ENCODE measurements around the gene AMIGO1. TPM values are rescaled to one million over a fixed set of nuclear protein-coding genes. Genes with fewer than 3 reads are reported as not detected.

Gene AMIGO1
- total RNA-seq, 4 donors from 2014 or later: 2.1 to 8.5 (median 4.7) TPM

DNA sequence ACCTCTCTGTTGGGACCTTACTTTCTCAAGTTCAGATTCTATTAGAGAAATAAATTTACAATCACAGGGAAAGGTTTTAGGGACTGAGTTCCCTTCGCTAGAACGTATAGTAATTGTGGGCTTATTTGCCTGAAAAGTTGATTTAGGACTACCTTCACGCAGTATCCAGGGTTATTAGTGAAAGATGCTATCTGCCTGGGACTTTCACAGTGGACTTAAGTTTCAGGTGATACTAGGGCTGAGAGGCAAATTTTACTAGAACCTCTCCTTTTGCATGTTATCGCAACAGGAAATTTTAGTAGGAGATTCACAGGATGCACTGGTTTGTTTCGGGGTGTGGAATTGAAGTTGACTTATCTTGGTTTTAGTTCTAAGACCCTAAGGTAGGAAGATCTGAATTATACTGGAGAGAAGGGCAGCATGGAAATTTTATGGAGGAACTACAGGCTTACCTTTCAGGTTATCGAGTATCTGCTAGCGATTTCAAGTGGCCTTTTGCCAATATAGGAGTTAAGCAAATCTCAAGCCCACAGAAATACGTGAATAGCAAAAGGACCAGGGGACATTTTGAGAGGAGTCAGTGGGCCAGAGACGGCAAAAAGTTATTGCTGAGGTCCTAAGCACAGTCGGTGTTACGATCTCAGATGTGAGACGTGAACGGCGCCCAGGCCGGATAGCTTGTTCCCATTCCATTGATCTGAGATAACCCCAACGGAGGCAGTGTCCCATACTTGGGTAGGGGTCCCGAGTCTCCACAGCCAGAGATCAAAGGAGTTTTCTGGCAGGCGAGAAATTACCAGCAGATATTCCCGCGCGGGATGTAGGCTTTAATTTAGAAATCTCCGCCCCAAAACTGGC lies 38.2 kb upstream of the AMIGO1 start:
- H3K4me1 ChIP-seq: peaks cover 41% of the 10 kb centered on the region
- WGBS: 10% methylated on average over 20 of the region's 22 CpGs
- peak overlapping the region; percentile 97 for H3K27ac ChIP-seq
- no peak for TF ChIP-seq POLR2A (IDR thresholded peaks at IDR 0.05)
- no peak for TF ChIP-seq EP300 (IDR thresholded peaks at IDR 0.05)
- TF ChIP-seq, protein P1, sequence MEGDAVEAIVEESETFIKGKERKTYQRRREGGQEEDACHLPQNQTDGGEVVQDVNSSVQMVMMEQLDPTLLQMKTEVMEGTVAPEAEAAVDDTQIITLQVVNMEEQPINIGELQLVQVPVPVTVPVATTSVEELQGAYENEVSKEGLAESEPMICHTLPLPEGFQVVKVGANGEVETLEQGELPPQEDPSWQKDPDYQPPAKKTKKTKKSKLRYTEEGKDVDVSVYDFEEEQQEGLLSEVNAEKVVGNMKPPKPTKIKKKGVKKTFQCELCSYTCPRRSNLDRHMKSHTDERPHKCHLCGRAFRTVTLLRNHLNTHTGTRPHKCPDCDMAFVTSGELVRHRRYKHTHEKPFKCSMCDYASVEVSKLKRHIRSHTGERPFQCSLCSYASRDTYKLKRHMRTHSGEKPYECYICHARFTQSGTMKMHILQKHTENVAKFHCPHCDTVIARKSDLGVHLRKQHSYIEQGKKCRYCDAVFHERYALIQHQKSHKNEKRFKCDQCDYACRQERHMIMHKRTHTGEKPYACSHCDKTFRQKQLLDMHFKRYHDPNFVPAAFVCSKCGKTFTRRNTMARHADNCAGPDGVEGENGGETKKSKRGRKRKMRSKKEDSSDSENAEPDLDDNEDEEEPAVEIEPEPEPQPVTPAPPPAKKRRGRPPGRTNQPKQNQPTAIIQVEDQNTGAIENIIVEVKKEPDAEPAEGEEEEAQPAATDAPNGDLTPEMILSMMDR (IDR thresholded peaks at IDR 0.05): no peak
- no peak for TF ChIP-seq POLR2AphosphoS5 (IDR thresholded peaks at IDR 0.05)
- no peaks in the 10 kb centered on the region for H3K9me3 ChIP-seq
- no peaks in the 10 kb centered on the region for H3K36me3 ChIP-seq
- peak overlapping the region; percentile 86 for H3K4me3 ChIP-seq
- H3K27me3 ChIP-seq: no peaks in the 10 kb centered on the region
- DNase-seq (ENCODE audit: low spot score in 2 of 2): no peak

DNA sequence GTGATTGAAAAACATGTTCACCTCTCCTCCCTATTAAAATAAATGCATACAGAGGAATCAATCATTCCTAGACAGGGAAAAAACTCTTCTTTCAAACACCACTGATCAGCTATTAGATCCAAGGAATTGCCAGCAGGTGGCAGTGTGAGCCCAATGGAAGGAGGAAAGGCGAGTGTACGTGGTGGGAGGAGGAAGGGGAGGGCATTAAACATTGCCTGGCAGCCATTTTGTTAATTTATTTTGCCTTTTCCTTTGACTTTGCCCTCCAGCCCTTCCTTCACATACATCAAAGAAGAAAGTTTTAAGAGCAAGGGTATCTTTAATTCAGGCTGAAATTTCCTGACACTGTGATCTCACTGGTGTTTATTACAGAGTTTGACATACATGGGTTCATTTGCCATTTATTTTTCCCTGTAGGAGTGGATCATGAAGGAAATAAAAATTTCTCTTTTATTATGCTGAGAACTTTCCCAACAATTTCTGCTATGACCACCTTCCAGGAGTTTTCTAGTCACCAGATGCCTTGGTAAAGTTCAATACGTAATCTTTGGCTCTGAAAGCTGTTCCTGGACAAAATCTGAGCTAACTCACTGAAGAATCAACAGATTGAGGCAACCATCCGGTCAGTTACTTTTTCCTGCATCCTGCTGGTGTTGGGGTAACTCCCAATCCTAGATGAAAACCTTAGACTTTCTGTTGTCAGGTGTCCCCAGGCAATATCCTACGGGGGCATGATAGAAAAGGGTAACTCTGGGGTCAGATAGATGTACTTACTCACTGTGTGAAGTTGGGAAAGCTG lies 37.0 kb upstream of the AMIGO1 start:
- WGBS: 19% methylated on average over 5 of the region's 5 CpGs
- no peaks in the 10 kb centered on the region for H3K36me3 ChIP-seq
- TF ChIP-seq POLR2AphosphoS5 (IDR thresholded peaks at IDR 0.05) (peak in 1 of 3 donors; percentile 37), POLR2A (IDR thresholded peaks at IDR 0.05) (no peak), EP300 (IDR thresholded peaks at IDR 0.05) (no peak)
- TF ChIP-seq, protein P1 (IDR thresholded peaks at IDR 0.05): peak; percentile 72 to 91
- H3K9me3 ChIP-seq: no peaks in the 10 kb centered on the region
- DNase-seq (ENCODE audit: low spot score in 2 of 2): peak; percentile 93
- peak overlapping the region; percentile 86 for H3K4me3 ChIP-seq
- peak overlapping the region; percentile 97 for H3K27ac ChIP-seq
- H3K27me3 ChIP-seq: no peaks in the 10 kb centered on the region
- H3K4me1 ChIP-seq: peaks cover 40% of the 10 kb centered on the region

DNA sequence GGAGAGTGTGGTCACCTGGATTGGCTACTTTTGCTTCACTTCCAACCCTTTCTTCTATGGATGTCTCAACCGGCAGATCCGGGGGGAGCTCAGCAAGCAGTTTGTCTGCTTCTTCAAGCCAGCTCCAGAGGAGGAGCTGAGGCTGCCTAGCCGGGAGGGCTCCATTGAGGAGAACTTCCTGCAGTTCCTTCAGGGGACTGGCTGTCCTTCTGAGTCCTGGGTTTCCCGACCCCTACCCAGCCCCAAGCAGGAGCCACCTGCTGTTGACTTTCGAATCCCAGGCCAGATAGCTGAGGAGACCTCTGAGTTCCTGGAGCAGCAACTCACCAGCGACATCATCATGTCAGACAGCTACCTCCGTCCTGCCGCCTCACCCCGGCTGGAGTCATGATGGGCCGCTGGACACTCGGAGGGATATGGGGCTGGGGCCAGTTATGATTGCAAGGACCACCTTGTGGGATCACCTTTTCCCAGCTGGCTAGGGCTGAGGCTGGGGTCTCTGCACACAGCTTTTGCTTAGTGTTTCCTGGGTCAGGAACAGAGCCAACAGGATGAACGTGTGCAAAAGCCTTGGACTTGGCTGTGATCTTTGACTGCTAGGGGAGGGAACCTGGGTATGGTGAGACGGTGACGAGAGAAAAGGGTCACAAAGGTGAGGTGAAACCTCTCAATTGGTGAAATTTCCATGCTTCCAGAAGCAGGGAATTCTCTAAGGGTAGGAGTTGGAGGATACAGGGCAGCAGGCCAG lies 34.6 kb upstream of the AMIGO1 start:
- DNase-seq (ENCODE audit: low spot score in 2 of 2): no peak
- Histone ChIP-seq H3K36me3 (no peaks in the 10 kb centered on the region), H3K4me1 (peaks cover 25% of the 10 kb centered on the region), H3K4me3 (no peak overlapping the region), H3K27ac (no peak overlapping the region), H3K27me3 (no peaks in the 10 kb centered on the region), H3K9me3 (no peaks in the 10 kb centered on the region)
- TF ChIP-seq, protein P1 (IDR thresholded peaks at IDR 0.05): no peak
- TF ChIP-seq POLR2A (IDR thresholded peaks at IDR 0.05) (no peak), POLR2AphosphoS5 (IDR thresholded peaks at IDR 0.05) (no peak), EP300 (IDR thresholded peaks at IDR 0.05) (no peak)
- 80% methylated on average over 13 of the region's 14 CpGs for WGBS

DNA sequence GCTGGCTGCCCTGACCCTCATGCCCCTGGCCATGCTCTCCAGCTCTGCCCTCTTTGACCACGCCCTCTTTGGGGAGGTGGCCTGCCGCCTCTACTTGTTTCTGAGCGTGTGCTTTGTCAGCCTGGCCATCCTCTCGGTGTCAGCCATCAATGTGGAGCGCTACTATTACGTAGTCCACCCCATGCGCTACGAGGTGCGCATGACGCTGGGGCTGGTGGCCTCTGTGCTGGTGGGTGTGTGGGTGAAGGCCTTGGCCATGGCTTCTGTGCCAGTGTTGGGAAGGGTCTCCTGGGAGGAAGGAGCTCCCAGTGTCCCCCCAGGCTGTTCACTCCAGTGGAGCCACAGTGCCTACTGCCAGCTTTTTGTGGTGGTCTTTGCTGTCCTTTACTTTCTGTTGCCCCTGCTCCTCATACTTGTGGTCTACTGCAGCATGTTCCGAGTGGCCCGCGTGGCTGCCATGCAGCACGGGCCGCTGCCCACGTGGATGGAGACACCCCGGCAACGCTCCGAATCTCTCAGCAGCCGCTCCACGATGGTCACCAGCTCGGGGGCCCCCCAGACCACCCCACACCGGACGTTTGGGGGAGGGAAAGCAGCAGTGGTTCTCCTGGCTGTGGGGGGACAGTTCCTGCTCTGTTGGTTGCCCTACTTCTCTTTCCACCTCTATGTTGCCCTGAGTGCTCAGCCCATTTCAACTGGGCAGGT lies 33.9 kb upstream of the AMIGO1 start:
- WGBS: 85% methylated on average over 24 of the region's 24 CpGs
- TF ChIP-seq, protein P1 (IDR thresholded peaks at IDR 0.05): no peak
- TF ChIP-seq POLR2AphosphoS5 (IDR thresholded peaks at IDR 0.05) (no peak), POLR2A (IDR thresholded peaks at IDR 0.05) (no peak), EP300 (IDR thresholded peaks at IDR 0.05) (no peak)
- H3K4me1 ChIP-seq: peaks cover 23% of the 10 kb centered on the region

More for the DNA sequence above, 33.9 kb upstream of the AMIGO1 start:
- H3K4me3 ChIP-seq: no peak overlapping the region
- no peak overlapping the region for H3K27ac ChIP-seq
- DNase-seq (ENCODE audit: low spot score in 2 of 2): no peak
- H3K27me3 ChIP-seq: no peaks in the 10 kb centered on the region
- no peaks in the 10 kb centered on the region for H3K9me3 ChIP-seq
- no peaks in the 10 kb centered on the region for H3K36me3 ChIP-seq
